ENCODE data around the gene TRIM65. TPM values are rescaled to one million over a fixed set of nuclear protein-coding genes. Genes with fewer than 3 reads are reported as not detected.

Gene TRIM65
- total and polyA plus RNA-seq, 10 of the 15 experiments (the other 5 are each of a cell fraction or from before 2014, with no cell fraction given): 1.4 to 26.0 (median 10.8) TPM

- in situ Hi-C loops (cut with MboI) (no loop called here), intact Hi-C loops (cut with micrococcal nuclease; ENCODE audit: unreplicated experiment) (no loop called here)
- Histone ChIP-seq H3K79me2 (ENCODE audit: control insufficient read depth, insufficient read depth, low read length) (peaks cover 13% of the 10 kb centered on the region), H3K4me3 (no peak overlapping the region), H3K36me3 (ENCODE audit: control insufficient read depth in 2 of 2, insufficient read depth in 2 of 2, low read length in 1 of 2) (peaks cover 10 to 17% of the 10 kb centered on the region in 2 experiments; a peak in 3 of 4 replicates), H2AFZ (ENCODE audit: control insufficient read depth, low read depth, low read length) (no peak overlapping the region), H3K9me3 (replicated peaks; ENCODE audit: control insufficient read depth, insufficient read depth, low read length) (no peaks in the 10 kb centered on the region), H3K4me1 (ENCODE audit: control insufficient read depth, insufficient read depth, low read length) (no peaks in the 10 kb centered on the region; the same call in 1 of the 2 replicates), H3K27ac (ENCODE audit: control insufficient read depth, insufficient read depth) (no peak overlapping the region), H3K27me3 (replicated peaks in 1 of 2; ENCODE audit: control insufficient read depth in 2 of 2, insufficient read depth in 2 of 2, low read length in 1 of 2) (no peaks in the 10 kb centered on the region), H4K20me1 (ENCODE audit: control insufficient read depth, insufficient read depth) (no peaks in the 10 kb centered on the region), H3K9ac (ENCODE audit: control insufficient read depth, insufficient read depth, low read length) (no peak overlapping the region), H3K4me2 (ENCODE audit: control insufficient read depth, insufficient read depth) (no peak overlapping the region)
- ChIA-PET CTCF (interaction anchor here (1.4 kb wide), 1 partner anchor 46 kb away, joined by 7 read pairs; the partner anchor contains the start of gene WBP2), SMC1A (ENCODE audit: uncharacterized antibody, unreplicated experiment) (no interaction called here), POLR2A (interaction anchor here (0.6 kb wide), 1 partner anchor 17 kb away, joined by 5 read pairs; no protein-coding TSS in a partner anchor), RAD21 (ENCODE audit: unreplicated experiment) (no interaction called here)
- no peak for DNase-seq (ENCODE audit: low read depth, low spot score)
- no peak for ATAC-seq
- FAIRE-seq: no peak
- TSS peak; percentile 38 for BruUV-seq (replicated peaks)
- TF ChIP-seq FOXM1 (IDR thresholded peaks at IDR 0.05; ENCODE audit: low read depth, low read length) (no peak), PBX3 (IDR thresholded peaks at IDR 0.05; ENCODE audit: insufficient replicate concordance, low read depth, low read length) (no peak), MLLT1 (IDR thresholded peaks at IDR 0.05) (no peak), TCF3 (IDR thresholded peaks at IDR 0.05; ENCODE audit: borderline replicate concordance, insufficient read depth, low read depth, low read length) (no peak), GABPA (IDR thresholded peaks at IDR 0.05; ENCODE audit: low read depth) (no peak), MXI1 (IDR thresholded peaks at IDR 0.05; ENCODE audit: low read depth, low read length) (no peak)
- WGBS (ENCODE audit: insufficient coverage, insufficient replicate concordance, low lambda C conversion rate, missing lambda C conversion rate): 83% methylated on average over 13 of the region's 13 CpGs
These were observed 4.2 kb upstream of the TRIM65 start for GRCh38 chr17:75900691-75901533.

Measured in GM12878 (cell line).